HK-2 (cell line): ENCODE data around the gene SYNJ2.

ENCODE experiments used
- DNase-seq: peaks from one replicate; pipeline ENCODE4 v3.0.0-alpha.2; 2018; ENCODE audit not compliant: unreplicated experiment

SYNJ2 gene

GRCh38 chr6:158028876-158029275 lies 47.2 kb downstream of the SYNJ2 start:
- DNase-seq: no peak

GRCh38 chr6:158029668-158030230 lies 48.1 kb downstream of the SYNJ2 start:
- no peak for DNase-seq

DNA sequence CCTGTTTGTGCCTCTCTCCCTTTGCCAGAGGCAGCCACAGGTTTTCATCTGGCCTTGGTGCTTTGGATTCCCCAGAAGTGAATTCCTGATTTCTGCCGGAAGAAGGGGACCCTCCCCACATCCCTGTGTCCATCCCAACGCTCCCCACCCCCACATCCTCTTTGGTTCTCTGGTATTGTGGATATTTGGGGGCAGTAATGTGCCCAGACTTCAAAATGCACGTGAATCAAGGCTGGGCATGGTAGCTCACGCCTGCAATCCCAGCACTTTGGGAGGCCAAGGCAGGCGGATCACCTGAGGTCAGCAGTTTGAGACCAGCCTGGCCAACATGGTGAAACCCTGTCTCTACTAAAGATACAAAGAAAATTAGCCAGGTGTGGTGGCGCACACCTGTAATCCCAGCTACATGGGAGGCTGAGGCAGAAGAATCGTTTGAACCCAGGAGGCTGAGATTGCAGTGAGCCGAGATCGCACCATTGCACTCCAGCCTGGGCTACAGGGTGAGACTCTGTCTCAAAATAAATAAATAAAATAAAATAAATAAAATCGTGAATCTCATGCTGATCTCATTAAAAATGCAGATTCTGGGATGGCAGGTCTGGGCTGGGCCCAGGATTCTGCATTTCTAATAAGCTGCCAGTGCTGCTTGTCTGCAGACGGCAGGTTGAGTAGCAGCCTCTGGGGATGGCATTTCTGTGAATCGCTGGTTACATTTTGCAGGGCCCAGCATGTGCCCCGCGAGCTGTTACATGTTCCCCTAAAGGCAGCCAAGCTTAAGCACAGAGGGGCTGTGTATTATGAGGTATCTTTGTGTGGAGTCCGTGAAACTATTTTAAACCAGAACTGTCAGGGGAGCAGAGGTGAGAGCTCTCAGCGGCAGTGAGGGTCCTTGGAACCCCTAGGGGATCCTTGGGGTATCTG lies 49.0 kb downstream of the SYNJ2 start:
- DNase-seq: no peak

DNA sequence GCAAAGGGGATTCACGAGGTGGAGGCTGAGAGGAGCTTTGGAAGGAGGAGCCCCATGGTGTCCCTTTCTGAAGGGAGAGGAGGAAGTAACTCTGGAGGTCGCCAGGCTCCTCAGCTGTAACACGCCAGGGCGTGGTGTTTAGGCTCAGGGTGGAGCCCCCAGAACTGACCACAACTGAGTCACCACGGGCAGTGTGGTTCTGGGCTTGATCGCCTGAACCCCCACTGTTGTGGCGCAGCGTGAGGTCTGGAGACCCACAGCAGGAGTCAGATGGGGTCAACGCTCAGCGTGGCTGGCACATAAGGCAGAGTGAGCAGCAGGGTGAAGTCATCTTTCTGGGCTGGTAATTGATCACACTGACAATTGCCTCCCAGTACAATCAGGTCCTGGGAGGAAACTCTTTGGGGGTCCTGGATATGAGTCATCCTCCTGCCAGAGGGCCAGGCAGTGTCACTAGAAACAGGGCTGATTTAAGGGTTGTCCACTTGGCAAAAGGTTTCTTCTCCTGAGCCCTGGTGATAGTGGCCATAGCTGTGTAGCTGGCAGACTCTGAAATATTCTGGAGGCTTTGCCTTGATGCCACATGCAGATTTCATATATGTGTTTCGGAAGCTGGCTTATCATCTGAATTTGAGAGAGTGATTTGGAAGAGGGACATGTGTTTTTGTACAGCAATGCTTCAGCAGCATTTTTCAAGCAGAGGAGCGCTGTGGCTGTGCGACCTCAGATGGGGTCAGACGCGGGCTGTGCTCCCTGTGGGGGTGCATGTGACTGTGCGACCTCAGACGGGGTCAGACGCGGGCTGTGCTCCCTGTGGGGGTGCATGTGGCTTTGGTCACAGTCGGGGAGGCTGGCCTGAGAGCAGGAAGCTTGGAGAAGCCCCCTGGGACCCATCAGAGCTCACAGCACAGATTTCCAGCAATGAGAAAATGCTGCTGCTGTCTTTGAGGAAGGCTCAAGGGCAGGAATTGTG lies 50.0 kb downstream of the SYNJ2 start:
- peak; percentile 78 for DNase-seq

DNA sequence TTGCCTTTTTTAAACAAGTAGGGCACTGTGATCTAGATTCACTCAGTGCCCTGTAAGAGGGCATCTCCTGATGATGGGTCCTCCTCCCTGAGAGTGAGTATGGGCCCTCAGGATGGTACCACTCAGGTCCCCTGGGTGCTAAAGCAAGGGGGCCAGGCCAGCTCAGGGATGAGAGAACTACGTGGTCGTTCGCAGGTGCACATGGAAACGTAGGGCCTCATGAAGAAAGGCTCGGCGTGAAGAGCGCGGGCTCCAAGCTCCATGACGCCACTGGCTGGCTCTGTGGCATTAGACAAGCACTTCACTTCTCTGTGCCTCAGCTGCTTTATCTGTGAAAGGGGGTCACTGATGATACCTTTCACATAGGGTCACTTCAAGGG lies 50.7 kb downstream of the SYNJ2 start:
- DNase-seq: no peak

GRCh38 chr6:158033077-158033750 lies 51.6 kb downstream of the SYNJ2 start:
- no peak for DNase-seq

GRCh38 chr6:158033751-158034702 lies 52.4 kb downstream of the SYNJ2 start:
- DNase-seq: no peak

- DNase-seq: no peak
Observed at GRCh38 chr6:158036261-158036660, 54.6 kb downstream of the SYNJ2 start.

DNA sequence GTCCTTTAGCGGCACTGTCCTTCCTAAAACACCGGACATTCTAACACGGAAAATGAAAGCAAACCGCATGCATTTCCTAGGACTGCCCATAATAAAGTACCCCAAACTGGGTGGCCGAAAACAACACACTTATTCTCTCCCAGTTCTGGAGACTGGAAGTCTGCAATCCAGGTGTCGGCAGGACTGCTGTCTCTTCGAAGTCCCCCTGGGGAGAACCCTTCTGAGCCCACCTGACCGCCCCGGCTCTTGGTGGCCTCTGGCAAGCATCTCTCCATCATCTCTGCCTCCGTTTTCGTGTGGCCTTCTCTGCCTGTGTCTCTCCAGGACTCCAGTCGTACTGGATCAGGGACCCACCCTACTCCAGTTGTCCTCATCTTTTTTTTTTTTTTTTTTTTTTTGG lies 55.4 kb downstream of the SYNJ2 start:
- no peak for DNase-seq

GRCh38 chr6:158037771-158038170 lies 56.1 kb downstream of the SYNJ2 start:
- DNase-seq: no peak

GRCh38 chr6:158038291-158039177 lies 56.9 kb downstream of the SYNJ2 start:
- no peak for DNase-seq

DNA sequence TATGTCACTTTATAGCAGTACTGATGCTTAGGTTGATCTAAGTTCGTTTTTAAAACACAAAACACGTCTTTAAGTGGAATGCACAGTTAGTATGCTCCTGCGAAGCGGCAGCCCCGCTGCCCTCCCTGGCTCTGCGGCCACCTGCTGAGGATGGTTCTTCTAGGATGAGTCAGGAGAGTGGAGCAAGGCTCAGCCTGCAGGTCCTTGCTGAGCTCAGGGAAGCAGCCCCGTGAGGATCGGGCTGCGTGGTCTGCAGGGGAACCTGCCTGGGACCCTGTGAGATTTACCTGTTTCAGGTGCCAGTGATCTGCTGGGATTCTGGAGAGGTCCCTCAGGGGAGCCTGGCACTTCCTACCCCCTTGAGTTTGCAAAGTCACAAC lies 57.5 kb downstream of the SYNJ2 start:
- no peak for DNase-seq

GRCh38 chr6:158039571-158040050 lies 57.9 kb downstream of the SYNJ2 start:
- no peak for DNase-seq

DNA sequence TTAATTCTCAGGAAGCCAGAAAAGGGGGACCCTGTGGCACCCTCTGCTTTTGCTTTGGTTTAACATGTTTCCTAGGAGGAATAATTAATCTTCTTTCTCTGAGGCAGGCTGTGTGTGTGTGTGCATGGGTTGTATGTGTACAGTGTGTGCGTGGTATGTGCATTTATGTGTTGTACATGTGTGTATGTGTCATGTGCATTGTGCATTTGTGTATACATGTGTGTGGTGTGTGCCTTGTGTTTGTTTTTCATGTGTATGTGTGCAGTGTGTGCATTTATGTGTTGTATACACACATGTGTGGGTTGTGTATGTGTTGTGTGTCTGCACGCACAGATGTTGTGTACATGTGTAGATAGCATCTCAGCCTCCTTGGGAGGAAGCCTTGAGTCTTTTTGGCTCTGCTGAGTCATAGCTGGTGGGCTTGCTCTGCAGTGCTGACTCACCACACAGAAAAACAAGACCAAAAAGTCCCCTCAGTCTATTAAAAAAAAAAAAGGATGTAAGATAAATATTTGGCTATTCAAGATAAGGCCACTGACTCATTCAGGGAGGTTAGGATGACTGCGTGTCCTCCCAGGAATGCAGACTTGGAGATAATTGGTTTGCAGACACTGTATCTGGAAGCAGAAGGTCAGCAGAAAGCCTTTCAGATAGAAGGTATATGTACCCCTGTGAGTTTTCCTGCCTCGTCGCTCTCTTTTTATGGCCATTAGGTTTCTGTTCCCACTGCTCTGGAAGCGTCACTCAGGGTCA lies 58.6 kb downstream of the SYNJ2 start:
- peak; percentile 57 for DNase-seq

- DNase-seq: no peak
Observed at GRCh38 chr6:158040804-158041347, 59.2 kb downstream of the SYNJ2 start.

- DNase-seq: no peak
Observed at GRCh38 chr6:158041370-158041769, 59.7 kb downstream of the SYNJ2 start.

- no peak for DNase-seq
Observed at GRCh38 chr6:158041788-158042187, 60.1 kb downstream of the SYNJ2 start.

- peak; percentile 79 for DNase-seq
Observed at GRCh38 chr6:158042245-158042798, 60.7 kb downstream of the SYNJ2 start.
